Psoas muscle (tissue), 8 donors: Measurements from ENCODE around the gene TPPP3. TPM values are rescaled to one million over a fixed set of nuclear protein-coding genes. Genes with fewer than 3 reads are reported as not detected.

ENCODE experiments used
- ATAC-seq, 4 donors: fragments of 200-7000 bp; cut with Tn5 transposase; one replicate each; pipeline ENCODE4 v1.9.1; 2020; ENCODE audit warnings: moderate library complexity in 3 of 4, mild to moderate bottlenecking in 2 of 4
- DNase-seq, 2 donors: peaks; one replicate each; pipeline ENCODE4 v3.0.0-alpha.2; 2020
- H3K27ac ChIP-seq: fragments of 200-600 bp; one replicate; pipeline ENCODE4 v1.8.0; 2022
- H3K27me3 ChIP-seq, 3 donors: fragments of 200-600 bp in 1 of 3; one replicate each; pipeline versions ENCODE4 v1.6.1 to v1.8.0; 2013 to 2022; ENCODE audit warnings: low read length in 2 of 3, mild to moderate bottlenecking in 2 of 3, moderate library complexity in 1 of 3; ENCODE audit not compliant: insufficient read depth in 3 of 3
- H3K36me3 ChIP-seq, 2 donors: fragments of 200-600 bp in 1 of 2; one replicate each; pipeline versions ENCODE4 v1.6.1 to v1.8.0; 2013 to 2022; ENCODE audit warnings: low read depth in 1 of 2, mild to moderate bottlenecking in 1 of 2, moderate library complexity in 1 of 2; ENCODE audit not compliant: insufficient read depth in 1 of 2
- H3K4me1 ChIP-seq: fragments of 200-600 bp; one replicate; pipeline ENCODE4 v1.8.0; 2022
- H3K4me3 ChIP-seq: fragments of 200-600 bp; one replicate; pipeline ENCODE4 v1.8.0; 2022; ENCODE audit warnings: mild to moderate bottlenecking
- H3K9me3 ChIP-seq: fragments of 200-600 bp; one replicate; pipeline ENCODE4 v1.8.0; 2022
- CTCF ChIP-seq: fragments of 200-600 bp; IDR thresholded peaks from one replicate; pipeline ENCODE4 v1.8.0; 2022; ENCODE audit warnings: antibody characterized with exemption
- WGBS, 3 donors: extraction: QIAGEN DNeasy Blood & Tissue Kit; methylation state at CpG; one replicate each; pipeline versions ENCODE4 v1.1.6 to v1.1.7; 2013; 5-methylcytosine and 5-hydroxymethylcytosine counted together
- intact Hi-C, 2 donors: fragments of 100-400 bp; cut with DNase I; formaldehyde crosslinking; loops; one replicate each; pipeline versions ENCODE4 v1.11.0 to v1.14.2; 2022
- polyA plus RNA-seq, 3 donors: library from polyadenylated mRNA; stranded (reverse); fragments of 200-250 nt; gene quantifications; one replicate each; pipeline ENCODE4 v1.2.3, GENCODE V29; 2013
- total RNA-seq, 4 donors: library from RNA; stranded (reverse); fragmentation: NEBNext Ultra II Directional in 2 of 4; extraction: Animal tissue kit (Norgen Biotek cat#: 25700) in 2 of 4; gene quantifications; one replicate each; pipeline versions ENCODE4 v1.2.1 to v1.2.4, GENCODE V29; 2021 to 2023
- donor health status: healthy with polysubstance abuse.
- donor health status: DM: no; HTN: no; CAD: no; lungs with moderate emphysema.
- donor health status: Bipolar disorder and iron deficiency.
- donor health status: healthy.
- donor health status: DM: yes; HTN: yes; CAD: no.
- donor health status: DM: no; HTN: no; CAD: no.
- donor health status: DM: no; HTN: no; CAD: no.
- donor health status: DM: yes; HTN: yes; CAD: no.

Gene TPPP3
- total and polyA plus RNA-seq, 7 donors = 5.3 to 36.4 (median 21.4) TPM

- H3K36me3 ChIP-seq = no peaks in the 10 kb centered on the region
- 58 to 66% (median 59%) methylated on average over 6 of the region's 6 CpGs for WGBS, 3 donors
- peak overlapping the region; percentile 39 for H3K27ac ChIP-seq
These were observed 20.9 kb upstream of the TPPP3 start for GRCh38 chr16:67413978-67414911.

DNA sequence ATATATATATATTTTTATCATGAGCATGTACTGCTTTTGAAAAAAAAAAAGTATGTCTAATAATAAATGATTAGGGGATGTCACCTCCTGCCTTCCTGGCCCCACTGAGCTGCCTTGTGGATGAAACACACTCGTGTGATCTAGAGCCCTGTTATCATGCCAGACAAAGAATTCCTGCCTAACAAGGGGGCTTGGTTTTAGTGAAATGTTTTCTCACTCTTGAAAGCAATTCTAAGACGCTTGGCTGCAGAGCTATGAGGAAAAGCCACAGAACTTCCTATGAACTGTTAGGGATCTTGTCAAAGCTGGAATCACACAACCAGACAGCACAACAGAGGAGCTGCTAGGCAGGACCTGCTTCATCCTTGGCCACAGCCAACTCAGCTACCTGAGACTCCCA is 19.0 kb upstream of the TPPP3 start:
- Histone ChIP-seq H3K27ac (no peak overlapping the region), H3K27me3 (no peaks in the 10 kb centered on the region), H3K36me3 (no peaks in the 10 kb centered on the region), H3K4me1 (peaks cover 26% of the 10 kb centered on the region), H3K9me3 (no peaks in the 10 kb centered on the region), H3K4me3 (no peak overlapping the region)
- TF ChIP-seq CTCF = no peak
- intact Hi-C loops = loop anchor here (10.0 kb wide), 2 partner anchors 147 to 157 kb away; no protein-coding TSS in a partner anchor
- DNase-seq (no peak), ATAC-seq (no peak)
- WGBS, 3 donors = 58 to 69% (median 61%) methylated on average over 2 of the region's 2 CpGs

More at GRCh38 chr16:67413978-67414911, 20.9 kb upstream of the TPPP3 start:
- no peak for ATAC-seq
- DNase-seq = no peak
- H3K27me3 ChIP-seq = no peaks in the 10 kb centered on the region
- peaks cover 23% of the 10 kb centered on the region for H3K4me1 ChIP-seq
- H3K9me3 ChIP-seq = no peaks in the 10 kb centered on the region
- no peak for TF ChIP-seq CTCF
- H3K4me3 ChIP-seq = no peak overlapping the region
- intact Hi-C loops = loop anchor here (10.0 kb wide), 2 partner anchors 149 to 159 kb away; no protein-coding TSS in a partner anchor

DNA sequence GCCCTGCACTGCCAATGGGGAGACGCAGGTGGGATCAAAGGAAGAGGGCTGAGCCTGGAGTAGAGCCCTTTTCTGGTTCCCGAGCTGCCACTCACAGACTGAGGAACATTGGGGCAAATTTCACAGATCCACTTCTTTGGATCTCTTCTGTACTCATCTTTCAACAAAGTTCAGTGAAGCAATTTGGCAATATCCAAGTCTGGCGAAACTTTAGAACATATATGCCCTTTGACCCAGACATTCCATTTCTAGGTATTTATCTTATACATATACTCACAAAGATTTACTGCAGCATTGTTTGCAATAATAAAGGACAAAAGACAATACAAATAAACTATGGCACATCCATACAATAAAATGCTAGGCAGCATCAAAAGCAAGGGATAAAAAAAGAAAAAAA is 18.0 kb upstream of the TPPP3 start:
- H3K36me3 ChIP-seq = no peaks in the 10 kb centered on the region
- 93 to 96% (median 94%) methylated on average over 3 of the region's 3 CpGs for WGBS, 3 donors
- ATAC-seq (no peak), DNase-seq (no peak)
- H3K4me3 ChIP-seq = no peak overlapping the region
- intact Hi-C loops = loop anchor here (10.0 kb wide), 2 partner anchors 147 to 157 kb away; no protein-coding TSS in a partner anchor
- H3K27ac ChIP-seq = no peak overlapping the region
- no peak for TF ChIP-seq CTCF
- no peaks in the 10 kb centered on the region for H3K27me3 ChIP-seq
- no peaks in the 10 kb centered on the region for H3K9me3 ChIP-seq
- H3K4me1 ChIP-seq = peaks cover 35% of the 10 kb centered on the region

GRCh38 chr16:67409631-67410030 is 16.3 kb upstream of the TPPP3 start:
- no peak for TF ChIP-seq CTCF

More at GRCh38 chr16:67409631-67410030, 16.3 kb upstream of the TPPP3 start:
- H3K36me3 ChIP-seq = no peaks in the 10 kb centered on the region
- H3K27ac ChIP-seq = no peak overlapping the region
- H3K4me1 ChIP-seq = peaks cover 42% of the 10 kb centered on the region
- no peak overlapping the region for H3K4me3 ChIP-seq
- no peaks in the 10 kb centered on the region for H3K27me3 ChIP-seq
- ATAC-seq (peak in 2 of 4 donors; percentile 45 to 47), DNase-seq (no peak)
- 42 to 71% (median 43%) methylated on average over 9 of the region's 9 CpGs for WGBS, 3 donors
- no peaks in the 10 kb centered on the region for H3K9me3 ChIP-seq
- intact Hi-C loops = loop anchor here (10.0 kb wide), 2 partner anchors 145 to 155 kb away; no protein-coding TSS in a partner anchor
